Fibroblast of pulmonary artery (primary cell): ENCODE results near the gene BLID.

ENCODE experiments used
- DNase-seq: peaks from one replicate; pipeline ENCODE4 v3.0.0-alpha.2; 2010; ENCODE audit warnings: low read depth
- H3K4me3 ChIP-seq: replicated peaks from 2 replicates; pipeline ENCODE4 v1.5.1; 2011; ENCODE audit warnings: low read depth, mild to moderate bottlenecking, control low read depth, low read length, moderate library complexity
- CTCF ChIP-seq: IDR thresholded peaks from 2 replicates; pipeline ENCODE4 v1.5.1; 2011; ENCODE audit warnings: mild to moderate bottlenecking, control low read depth, low read length, inconsistent platforms; ENCODE audit errors: missing control alignments

BLID gene

DNA sequence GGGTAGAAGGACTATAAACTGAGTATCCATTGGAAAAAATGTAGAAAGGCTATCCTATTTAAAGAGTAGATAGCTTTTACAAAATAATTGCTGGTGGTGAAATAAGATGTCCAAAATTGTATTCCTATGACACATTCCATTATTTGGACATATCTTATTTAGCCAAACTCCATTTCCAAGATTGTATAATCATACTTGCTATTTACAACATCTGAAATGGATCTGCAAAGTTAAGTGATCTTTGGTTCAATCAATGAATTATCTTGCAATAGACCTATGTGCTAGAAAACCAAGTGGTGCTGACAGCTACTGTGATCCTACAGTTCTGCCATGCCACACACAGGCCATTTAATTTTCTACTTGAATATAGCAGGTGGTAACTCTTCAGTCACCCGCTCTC, 11.0 kb upstream of the BLID start:
- DNase-seq = no peak
- TF ChIP-seq CTCF = no peak

DNA sequence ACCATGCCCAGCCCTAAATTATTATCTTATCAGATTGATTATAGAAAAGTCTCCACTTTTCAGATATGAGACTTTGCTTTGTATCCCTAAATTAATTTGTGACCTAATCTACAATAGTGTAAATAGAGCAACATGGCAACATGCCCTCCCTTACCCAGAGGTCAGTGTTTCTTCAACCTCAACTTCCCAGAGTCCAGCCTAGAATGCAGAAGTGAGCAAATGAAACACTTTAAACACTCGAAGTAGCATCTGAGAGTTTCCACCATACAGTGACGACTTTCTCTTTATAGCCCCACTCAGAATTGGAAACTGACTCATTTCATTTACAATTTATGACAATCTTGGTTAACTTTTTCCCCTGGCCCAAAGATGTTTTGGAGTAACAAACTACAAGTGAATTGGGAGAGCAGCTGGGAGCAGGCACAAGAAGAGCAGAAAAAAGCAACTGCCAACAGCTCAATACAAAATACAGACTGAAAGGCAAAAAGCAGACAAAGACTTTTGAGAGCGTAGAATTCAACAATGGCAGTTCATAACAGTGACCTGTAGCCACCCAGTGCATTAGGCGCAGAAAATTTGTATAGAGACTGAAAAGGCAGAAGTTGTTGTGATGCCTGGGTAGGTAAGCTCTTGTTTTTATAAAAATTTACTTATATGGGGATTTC, 10.1 kb upstream of the BLID start:
- DNase-seq = no peak
- TF ChIP-seq CTCF = no peak

More for the DNA sequence above, 11.0 kb upstream of the BLID start:
- no peak overlapping the region for H3K4me3 ChIP-seq

GRCh38 chr11:122123263-122123929, 7.4 kb upstream of the BLID start:
- no peak for TF ChIP-seq CTCF

More for the DNA sequence above, 10.1 kb upstream of the BLID start:
- no peak overlapping the region for H3K4me3 ChIP-seq

DNA sequence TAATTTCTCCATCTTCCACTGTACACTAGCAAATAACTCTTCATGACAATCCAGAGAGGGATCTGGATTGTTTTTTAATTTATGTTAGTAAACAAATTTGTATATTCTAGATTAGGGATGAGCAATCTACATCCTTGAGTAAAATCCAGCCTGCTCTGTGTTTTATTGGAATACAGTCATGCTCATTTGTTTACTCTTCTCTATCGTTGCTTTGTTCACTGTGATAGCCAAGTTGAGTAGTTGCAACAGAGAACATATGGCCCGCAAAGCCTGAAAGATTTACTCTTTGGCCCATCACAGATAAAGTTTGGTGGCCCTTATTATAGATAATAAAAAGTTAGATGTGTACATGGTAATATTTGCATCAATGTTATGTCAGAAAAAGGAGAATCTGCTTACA, 6.2 kb upstream of the BLID start:
- no peak for DNase-seq
- no peak for TF ChIP-seq CTCF
- H3K4me3 ChIP-seq = no peak overlapping the region

More at GRCh38 chr11:122123263-122123929, 7.4 kb upstream of the BLID start:
- H3K4me3 ChIP-seq = no peak overlapping the region
- DNase-seq = peak; percentile 42

DNA sequence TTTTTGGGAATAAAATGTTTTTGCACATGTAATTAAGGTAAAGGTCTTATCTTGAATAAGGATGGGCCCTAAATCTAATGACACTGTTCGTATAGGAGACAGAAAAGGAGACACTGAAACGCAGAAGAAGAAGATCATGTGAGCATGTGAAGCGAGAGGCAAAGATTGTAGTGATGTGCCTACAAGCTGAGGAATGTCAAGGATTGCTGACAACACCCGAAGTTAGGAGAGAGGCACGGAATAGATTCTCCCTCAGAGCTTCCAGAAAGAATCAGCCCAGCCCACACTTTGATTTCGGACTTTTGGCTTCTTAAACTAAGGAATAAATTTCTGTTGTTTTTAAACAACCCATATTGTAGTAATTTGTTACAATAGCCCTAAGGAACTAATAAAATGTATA, 4.1 kb upstream of the BLID start:
- no peak for TF ChIP-seq CTCF
- H3K4me3 ChIP-seq = no peak overlapping the region
- DNase-seq = no peak

DNA sequence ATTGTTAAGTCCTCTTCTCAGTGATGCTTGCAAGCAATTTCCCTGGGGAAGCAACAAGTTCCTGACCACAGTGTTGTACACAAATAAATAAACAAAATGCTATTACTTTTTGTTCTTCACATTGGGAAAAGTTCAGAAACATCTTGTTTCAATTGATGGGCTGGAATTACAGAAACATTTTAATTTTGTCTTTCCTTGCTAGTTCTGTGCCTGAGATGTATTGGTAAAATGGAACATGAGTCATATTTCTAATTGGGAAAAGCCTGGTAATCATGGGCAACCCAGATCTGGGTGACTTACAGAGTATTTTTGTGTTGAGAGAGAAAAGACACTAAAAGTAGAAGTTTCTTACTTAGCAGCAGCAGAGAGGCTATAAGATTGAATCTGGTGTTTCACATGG, 576 bp upstream of the BLID start:
- DNase-seq = no peak
- no peak overlapping the region for H3K4me3 ChIP-seq
- TF ChIP-seq CTCF = no peak

DNA sequence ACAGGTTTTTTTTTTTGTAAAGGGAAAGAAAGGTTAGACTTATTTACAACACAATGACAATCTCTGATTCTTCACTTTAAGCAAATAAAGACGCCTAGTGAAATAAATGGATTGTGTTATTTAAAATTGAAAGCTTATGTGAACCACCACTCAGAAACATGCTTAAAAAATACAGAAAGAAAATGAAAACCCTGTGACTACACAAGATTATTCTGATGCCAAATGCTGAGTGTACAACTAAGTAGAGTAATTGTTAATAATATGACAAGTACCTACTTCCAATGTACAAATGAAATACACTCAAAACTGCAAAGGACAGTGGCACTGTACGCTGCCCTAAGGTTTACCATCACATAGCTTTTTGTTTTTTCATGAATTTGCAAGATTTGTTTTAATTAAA, 1.0 kb downstream of the BLID start:
- no peak for TF ChIP-seq CTCF
- H3K4me3 ChIP-seq = no peak overlapping the region
- DNase-seq = no peak
